Activated T-cell treated with anti-CD3 and anti-CD28 coated beads, Interleukin-2, amount 50 U/mL, for 24 hours (primary cell): ENCODE data around the gene PFKFB2.

Experiments
- DNase-seq: peaks from one replicate; pipeline ENCODE4 v3.0.0-alpha.2; 2020
- H3K27ac Mint-ChIP-seq: 2 replicates; pipeline ENCODE4 v1.8.0; 2020; ENCODE audit warnings: mild to moderate bottlenecking, mixed read lengths
- H3K27me3 Mint-ChIP-seq: 2 replicates; pipeline ENCODE4 v1.8.0; 2020; ENCODE audit warnings: mixed read lengths
- H3K36me3 Mint-ChIP-seq: 2 replicates; pipeline ENCODE4 v1.8.0; 2020; ENCODE audit warnings: low read depth, mixed read lengths
- H3K4me1 Mint-ChIP-seq: 2 replicates; pipeline ENCODE4 v1.8.0; 2020; ENCODE audit warnings: low read depth, mixed read lengths
- H3K4me3 Mint-ChIP-seq: 2 replicates; pipeline ENCODE4 v1.8.0; 2020; ENCODE audit warnings: mild to moderate bottlenecking, moderate library complexity, mixed read lengths
- H3K9me3 Mint-ChIP-seq: 2 replicates; pipeline ENCODE4 v1.8.0; 2020; ENCODE audit warnings: mixed read lengths

PFKFB2 gene

GRCh38 chr1:207028884-207029650 lies 24.0 kb upstream of the PFKFB2 start:
- peaks cover 6% of the 10 kb centered on the region for H3K4me1 Mint-ChIP-seq
- H3K27me3 Mint-ChIP-seq: peaks cover 57% of the 10 kb centered on the region
- H3K4me3 Mint-ChIP-seq: no peak overlapping the region
- H3K27ac Mint-ChIP-seq: no peak overlapping the region
- no peak for DNase-seq
- no peaks in the 10 kb centered on the region for H3K9me3 Mint-ChIP-seq
- H3K36me3 Mint-ChIP-seq: no peaks in the 10 kb centered on the region

- Mint-ChIP-seq H3K9me3 (no peaks in the 10 kb centered on the region), H3K27me3 (peaks cover 54% of the 10 kb centered on the region), H3K27ac (no peak overlapping the region), H3K36me3 (no peaks in the 10 kb centered on the region), H3K4me3 (no peak overlapping the region), H3K4me1 (peaks cover 2% of the 10 kb centered on the region)
- DNase-seq: no peak
Measured at GRCh38 chr1:207029701-207030521, 23.2 kb upstream of the PFKFB2 start.

- no peak for DNase-seq
- Mint-ChIP-seq H3K9me3 (no peaks in the 10 kb centered on the region), H3K4me1 (peaks cover 2% of the 10 kb centered on the region), H3K27ac (no peak overlapping the region), H3K4me3 (no peak overlapping the region), H3K36me3 (no peaks in the 10 kb centered on the region), H3K27me3 (peaks cover 54% of the 10 kb centered on the region)
Measured at GRCh38 chr1:207030522-207031009, 22.5 kb upstream of the PFKFB2 start.

- peaks cover 2% of the 10 kb centered on the region for H3K4me1 Mint-ChIP-seq
- no peak for DNase-seq
- no peak overlapping the region for H3K27ac Mint-ChIP-seq
- peaks cover 54% of the 10 kb centered on the region for H3K27me3 Mint-ChIP-seq
- H3K9me3 Mint-ChIP-seq: no peaks in the 10 kb centered on the region
- H3K36me3 Mint-ChIP-seq: no peaks in the 10 kb centered on the region
- no peak overlapping the region for H3K4me3 Mint-ChIP-seq
Measured at GRCh38 chr1:207031016-207031415, 22.1 kb upstream of the PFKFB2 start.

GRCh38 chr1:207031632-207032264 lies 21.3 kb upstream of the PFKFB2 start:
- no peaks in the 10 kb centered on the region for H3K36me3 Mint-ChIP-seq
- no peaks in the 10 kb centered on the region for H3K9me3 Mint-ChIP-seq
- no peak overlapping the region for H3K4me3 Mint-ChIP-seq
- no peak overlapping the region for H3K27ac Mint-ChIP-seq
- H3K4me1 Mint-ChIP-seq: peaks cover 2% of the 10 kb centered on the region
- no peak for DNase-seq
- H3K27me3 Mint-ChIP-seq: peaks cover 54% of the 10 kb centered on the region

GRCh38 chr1:207032528-207033017 lies 20.5 kb upstream of the PFKFB2 start, which contains the start of gene C1orf116:
C1orf116 (minus strand) TSS chr1:207032756; CDS start chr1:207027598, 5,158 bp downstream.
- no peak within 1 kb of the TSS for H3K27ac Mint-ChIP-seq
- H3K36me3 Mint-ChIP-seq: no peaks in the 10 kb centered on the region
- no peak for DNase-seq
- H3K4me3 Mint-ChIP-seq: no peak within 1 kb of the TSS
- peaks cover 47% of the 10 kb centered on the region for H3K27me3 Mint-ChIP-seq
- H3K9me3 Mint-ChIP-seq: no peaks in the 10 kb centered on the region
- H3K4me1 Mint-ChIP-seq: peaks cover 2% of the 10 kb centered on the region

GRCh38 chr1:207033302-207033701 lies 19.8 kb upstream of the PFKFB2 start:
- Mint-ChIP-seq H3K4me3 (no peak overlapping the region), H3K36me3 (no peaks in the 10 kb centered on the region), H3K27ac (no peak overlapping the region), H3K9me3 (no peaks in the 10 kb centered on the region), H3K27me3 (peaks cover 46% of the 10 kb centered on the region), H3K4me1 (peaks cover 2% of the 10 kb centered on the region)
- DNase-seq: no peak

GRCh38 chr1:207034208-207034607 lies 18.9 kb upstream of the PFKFB2 start:
- H3K4me3 Mint-ChIP-seq: no peak overlapping the region
- DNase-seq: no peak
- H3K9me3 Mint-ChIP-seq: no peaks in the 10 kb centered on the region
- H3K27me3 Mint-ChIP-seq: peaks cover 41% of the 10 kb centered on the region
- H3K4me1 Mint-ChIP-seq: peaks cover 2% of the 10 kb centered on the region
- no peak overlapping the region for H3K27ac Mint-ChIP-seq
- H3K36me3 Mint-ChIP-seq: no peaks in the 10 kb centered on the region

GRCh38 chr1:207034998-207035397 lies 18.1 kb upstream of the PFKFB2 start:
- Mint-ChIP-seq H3K36me3 (no peaks in the 10 kb centered on the region), H3K27me3 (peaks cover 37% of the 10 kb centered on the region), H3K27ac (no peak overlapping the region), H3K4me3 (no peak overlapping the region), H3K4me1 (no peaks in the 10 kb centered on the region), H3K9me3 (no peaks in the 10 kb centered on the region)
- no peak for DNase-seq

GRCh38 chr1:207035877-207036551 lies 17.1 kb upstream of the PFKFB2 start:
- DNase-seq: no peak
- H3K36me3 Mint-ChIP-seq: no peaks in the 10 kb centered on the region
- peaks cover 27% of the 10 kb centered on the region for H3K27me3 Mint-ChIP-seq
- H3K4me3 Mint-ChIP-seq: no peak overlapping the region
- H3K4me1 Mint-ChIP-seq: no peaks in the 10 kb centered on the region
- H3K27ac Mint-ChIP-seq: no peak overlapping the region
- H3K9me3 Mint-ChIP-seq: no peaks in the 10 kb centered on the region

- Mint-ChIP-seq H3K27ac (no peak overlapping the region), H3K27me3 (peaks cover 18% of the 10 kb centered on the region), H3K36me3 (no peaks in the 10 kb centered on the region), H3K4me3 (no peak overlapping the region), H3K9me3 (no peaks in the 10 kb centered on the region), H3K4me1 (no peaks in the 10 kb centered on the region)
- no peak for DNase-seq
Measured at GRCh38 chr1:207036865-207037264, 16.2 kb upstream of the PFKFB2 start.

GRCh38 chr1:207039380-207040180 lies 13.5 kb upstream of the PFKFB2 start:
- Mint-ChIP-seq H3K4me1 (peaks cover 6% of the 10 kb centered on the region), H3K36me3 (peaks cover 20% of the 10 kb centered on the region), H3K27me3 (no peaks in the 10 kb centered on the region), H3K4me3 (no peak overlapping the region), H3K9me3 (no peaks in the 10 kb centered on the region), H3K27ac (no peak overlapping the region)
- DNase-seq: no peak

- Mint-ChIP-seq H3K9me3 (no peaks in the 10 kb centered on the region), H3K4me3 (no peak overlapping the region), H3K27ac (no peak overlapping the region), H3K36me3 (peaks cover 26% of the 10 kb centered on the region), H3K4me1 (peaks cover 12% of the 10 kb centered on the region), H3K27me3 (no peaks in the 10 kb centered on the region)
- DNase-seq: no peak
Measured at GRCh38 chr1:207040181-207040533, 12.9 kb upstream of the PFKFB2 start.
